ENCODE measurements around the gene RTKN. TPM values are rescaled to one million over a fixed set of nuclear protein-coding genes. Genes with fewer than 3 reads are reported as not detected.

The RTKN gene
- total RNA-seq, 5 donors from 2014 or later (not counting 1 experiment from before 2014, with no cell fraction given), result 0.93 to 1.7 (median 0.96) TPM; not detected in 1

DNA sequence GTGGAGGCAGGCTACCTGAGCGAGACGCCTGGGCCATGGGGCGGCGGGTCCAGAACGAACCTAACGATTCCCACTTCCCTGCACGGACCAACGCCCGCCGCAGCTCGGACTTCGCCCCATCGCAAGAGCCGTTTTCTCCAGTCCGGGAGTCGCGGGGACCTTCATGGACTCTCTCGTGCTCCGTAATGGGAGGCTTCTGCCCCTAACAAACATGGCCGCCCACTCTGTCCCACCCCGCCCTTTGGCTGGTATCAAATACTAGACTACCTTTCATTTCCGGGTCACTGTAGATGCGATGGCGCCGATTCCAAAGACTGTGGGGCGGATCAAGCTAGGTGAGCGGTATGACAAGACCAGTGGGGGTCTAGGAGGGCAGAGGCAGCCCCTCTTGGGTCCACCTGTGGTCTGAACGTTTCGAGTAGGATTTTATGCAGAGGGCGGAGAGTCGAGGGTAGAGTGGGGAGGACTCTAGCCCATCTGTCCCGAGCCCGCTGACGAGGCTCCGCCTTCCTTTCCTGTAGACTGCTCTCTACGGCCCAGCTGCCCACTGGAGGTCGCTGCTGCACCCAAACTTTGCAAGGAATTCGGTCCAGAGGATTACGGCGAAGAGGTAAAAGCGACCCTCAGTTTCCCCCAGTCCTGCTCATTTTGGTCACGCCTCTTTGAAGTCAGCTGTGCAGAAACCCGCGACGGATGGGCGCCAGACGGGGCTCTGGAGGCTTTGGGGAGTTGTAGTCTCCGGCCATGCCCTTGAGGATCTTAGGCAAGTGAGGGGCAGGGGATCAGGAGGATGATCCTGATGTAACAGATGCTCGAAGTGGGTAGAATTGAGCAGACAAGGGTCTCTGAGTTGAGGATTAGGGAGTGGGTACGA lies 41.3 kb upstream of the RTKN start, which contains the start of the genes CCDC142 and TTC31:
Gene CCDC142, minus strand, starts transcription at position 198 of the 874 bp plus-strand sequence. Its CDS starts 161 bp downstream, at position 37.
Gene TTC31, plus strand, starts transcription at position 281 of the 874 bp plus-strand sequence. Its CDS starts 15 bp downstream, at position 296.
- H3K27me3 ChIP-seq (replicated peaks in 1 of 2; ENCODE audit: control insufficient read depth in 2 of 2, extremely low read depth in 1 of 2, insufficient read depth in 2 of 2, low read length in 1 of 2), result no peaks in the 10 kb centered on the region
- H3K4me3 ChIP-seq (ENCODE audit: control insufficient read depth in 1 of 2, extremely low read depth in 1 of 2, low read length in 1 of 2), result peak within 1 kb of the TSS; percentile 95 to 98
- Mint-ChIP-seq H3K4me1 (peaks cover 25 to 44% (median 34%) of the 10 kb centered on the region in 3 donors), H3K4me3 (peak within 1 kb of the TSS; percentile 91 to 100 (median 99)), H3K9me3 (no peaks in the 10 kb centered on the region), H3K36me3 (peaks cover 27% of the 10 kb centered on the region), H3K27me3 (no peaks in the 10 kb centered on the region), H3K27ac (peak within 1 kb of the TSS; percentile 99 to 100)
- H3K27ac ChIP-seq (ENCODE audit: low read length), result peak within 1 kb of the TSS; percentile 67
- WGBS (ENCODE audit: insufficient coverage), result under 1% methylated on average over 45 of the region's 50 CpGs
- ATAC-seq (replicated peaks in 1 of 4) (peak; percentile 90 to 94 (median 91)), DNase-seq (peak; percentile 87 to 95 (median 93))
- peaks cover 0 to 31% of the 10 kb centered on the region in 2 donors for H3K36me3 ChIP-seq (ENCODE audit: control insufficient read depth in 2 of 2, extremely low read depth in 1 of 2, insufficient read depth in 1 of 2, low read length in 1 of 2)
- H3K4me1 ChIP-seq (ENCODE audit: control insufficient read depth in 1 of 2, extremely low read depth in 1 of 2, insufficient read depth in 2 of 2, low read length in 2 of 2), result peaks cover 13 to 30% of the 10 kb centered on the region in 2 experiments
- ChIA-PET CTCF (interaction anchor here (0.6 to 3.3 kb wide), 15 partner anchors 10 to 287 kb away, joined by 3 to 35 read pairs (median 5); partner anchors contain the start of genes DQX1 (in 1 of the 2), INO80B (in 1 of the 2), MRPL53 (in 1 of the 2) and WBP1 (in 1 of the 2)), POLR2A (interaction anchor here (0.6 to 1.4 kb wide), 6 partner anchors 9 to 47 kb away, joined by 3 to 6 read pairs (median 4); partner anchors contain the start of genes AUP1 (in 1 of the 2), HTRA2 (in 1 of the 2), MRPL53 (in 1 of the 2) and WBP1 (in 1 of the 2))
- no peaks in the 10 kb centered on the region for H3K9me3 ChIP-seq

DNA sequence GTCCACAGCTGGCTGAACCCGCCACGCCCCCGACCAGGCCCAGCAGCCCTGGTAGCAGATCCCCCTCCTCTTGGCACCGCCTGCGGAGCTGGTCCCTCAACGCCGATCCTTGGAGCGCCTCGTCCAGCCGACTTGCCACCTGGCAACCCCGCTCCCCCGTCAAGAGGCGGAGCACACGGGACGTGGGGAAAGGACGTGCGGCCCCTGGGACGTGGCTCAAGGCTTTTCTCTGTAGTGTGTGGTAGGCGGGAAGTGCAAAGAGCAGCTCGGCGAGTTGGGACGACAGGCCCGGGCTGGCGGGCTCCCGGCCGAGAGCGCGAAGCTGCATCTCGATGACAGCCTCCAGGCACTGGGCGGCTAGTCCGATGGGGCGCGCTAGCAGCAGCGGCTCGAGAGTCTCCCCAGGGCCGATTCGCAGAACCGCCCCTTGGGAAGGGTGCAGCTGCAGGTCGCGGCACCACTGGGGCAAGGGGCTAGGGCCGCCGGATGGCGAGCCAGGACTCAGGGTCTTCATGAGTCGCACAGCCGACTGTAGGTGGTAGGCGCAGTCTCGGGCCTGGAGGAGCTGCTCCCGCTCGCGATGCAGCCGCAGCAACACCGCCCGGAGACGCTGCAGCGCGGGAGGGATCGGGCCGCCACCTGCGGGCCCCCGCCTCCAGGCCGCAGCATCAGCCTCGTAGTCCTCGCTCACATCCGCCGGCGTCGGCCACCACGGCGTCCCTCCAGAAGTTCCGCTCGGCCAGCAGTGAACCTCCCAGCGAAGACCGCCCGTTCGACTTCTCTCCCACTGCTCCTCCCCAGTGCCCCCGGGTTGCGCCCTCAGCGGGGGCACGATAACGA lies 40.4 kb upstream of the RTKN start:
- Mint-ChIP-seq H3K27me3 (no peaks in the 10 kb centered on the region), H3K27ac (peak overlapping the region; percentile 99 to 100), H3K4me3 (peak overlapping the region; percentile 91 to 100 (median 99)), H3K9me3 (no peaks in the 10 kb centered on the region), H3K36me3 (peaks cover 32% of the 10 kb centered on the region), H3K4me1 (peaks cover 25 to 44% (median 35%) of the 10 kb centered on the region in 3 donors)
- Histone ChIP-seq H3K36me3 (ENCODE audit: control insufficient read depth in 2 of 2, extremely low read depth in 1 of 2, insufficient read depth in 1 of 2, low read length in 1 of 2) (peaks cover 0 to 32% of the 10 kb centered on the region in 2 donors), H3K4me3 (ENCODE audit: control insufficient read depth in 1 of 2, extremely low read depth in 1 of 2, low read length in 1 of 2) (peak overlapping the region; percentile 95 to 98), H3K27ac (ENCODE audit: low read length) (peak overlapping the region; percentile 67), H3K27me3 (replicated peaks in 1 of 2; ENCODE audit: control insufficient read depth in 2 of 2, extremely low read depth in 1 of 2, insufficient read depth in 2 of 2, low read length in 1 of 2) (no peaks in the 10 kb centered on the region), H3K9me3 (no peaks in the 10 kb centered on the region), H3K4me1 (ENCODE audit: control insufficient read depth in 1 of 2, extremely low read depth in 1 of 2, insufficient read depth in 2 of 2, low read length in 2 of 2) (peaks cover 13 to 30% of the 10 kb centered on the region in 2 experiments)
- ATAC-seq (replicated peaks in 1 of 4), result peak; percentile 45 to 54 (median 52)
- CTCF ChIA-PET, result interaction anchor here (0.8 to 3.3 kb wide), 10 partner anchors 9 to 106 kb away, joined by 4 to 35 read pairs (median 12); partner anchors contain the start of genes INO80B (in 1 of the 2), MRPL53 (in 1 of the 2) and WBP1 (in 1 of the 2)
- DNase-seq, result peak in 20 of 35 experiments; percentile 5 to 66 (median 34)
- POLR2A ChIA-PET, result interaction anchor here (0.8 to 1.4 kb wide), 4 partner anchors 8 to 15 kb away, joined by 3 to 6 read pairs (median 5); partner anchors contain the start of gene MRPL53 (in 1 of the 2)
- 3% methylated on average over 80 of the region's 80 CpGs for WGBS (ENCODE audit: insufficient coverage)

DNA sequence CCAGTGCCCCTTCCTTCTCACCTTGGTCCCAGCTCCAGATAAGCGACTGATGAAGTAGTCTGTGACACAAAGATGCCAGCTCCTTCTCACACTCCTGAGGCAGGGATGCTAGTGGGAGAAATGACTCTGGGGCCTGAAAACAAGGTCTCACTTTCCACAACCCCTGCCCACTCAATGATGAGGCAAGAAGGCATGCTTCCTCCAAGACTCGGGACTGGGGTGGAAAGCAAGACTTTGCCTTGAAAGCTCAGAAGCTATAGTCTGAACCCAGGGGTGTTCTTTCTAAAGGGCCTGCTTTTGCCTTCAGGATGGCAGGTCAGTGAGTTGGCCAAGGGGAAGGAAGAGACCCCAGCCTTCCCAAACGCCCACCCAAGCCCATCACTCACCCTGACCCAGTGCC lies 39.7 kb upstream of the RTKN start:
- H3K36me3 ChIP-seq (ENCODE audit: control insufficient read depth in 2 of 2, extremely low read depth in 1 of 2, insufficient read depth in 1 of 2, low read length in 1 of 2), result peaks cover 0 to 31% of the 10 kb centered on the region in 2 donors
- ATAC-seq (replicated peaks in 1 of 4), result no peak
- POLR2A ChIA-PET, result interaction anchor here in 1 of 2 donors (1.1 to 1.4 kb wide), 2 partner anchors 8 to 14 kb away, joined by 3 to 6 read pairs; no protein-coding TSS in a partner anchor

DNA sequence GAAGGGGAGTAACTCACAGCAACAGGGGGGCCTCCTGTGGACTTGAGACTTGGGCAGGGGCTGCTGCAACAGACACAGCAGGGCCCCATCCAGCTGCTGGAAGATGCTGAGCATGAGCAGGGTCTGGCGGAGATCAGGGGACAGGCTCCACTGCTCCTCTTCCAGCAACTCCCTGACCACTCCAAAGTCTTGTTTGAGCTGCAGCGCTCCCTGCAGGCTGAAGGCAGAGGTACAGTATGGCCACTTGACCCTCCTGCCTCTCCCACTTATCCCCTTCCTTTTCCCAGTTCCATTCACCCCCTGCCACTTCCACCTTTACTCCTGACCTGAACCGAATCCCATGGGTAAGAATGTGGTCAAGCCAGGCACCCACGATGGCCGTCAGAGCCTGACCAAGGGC lies 33.2 kb upstream of the RTKN start:
- peaks cover 28% of the 10 kb centered on the region for H3K36me3 Mint-ChIP-seq
- H3K9me3 Mint-ChIP-seq, result no peaks in the 10 kb centered on the region
- ChIA-PET CTCF (no interaction called here), POLR2A (interaction anchor here in 1 of 2 donors (1.0 to 1.1 kb wide), 2 partner anchors 8 to 18 kb away, joined by 3 to 4 read pairs; partner anchors contain the start of gene TTC31)
- no peak for DNase-seq
- Histone ChIP-seq H3K27ac (ENCODE audit: low read length) (no peak overlapping the region), H3K27me3 (replicated peaks in 1 of 2; ENCODE audit: control insufficient read depth in 2 of 2, extremely low read depth in 1 of 2, insufficient read depth in 2 of 2, low read length in 1 of 2) (no peaks in the 10 kb centered on the region), H3K4me3 (ENCODE audit: control insufficient read depth in 1 of 2, extremely low read depth in 1 of 2, low read length in 1 of 2) (no peak overlapping the region), H3K4me1 (ENCODE audit: control insufficient read depth in 1 of 2, extremely low read depth in 1 of 2, insufficient read depth in 2 of 2, low read length in 2 of 2) (peaks cover 13 to 27% of the 10 kb centered on the region in 2 experiments), H3K36me3 (ENCODE audit: control insufficient read depth in 2 of 2, extremely low read depth in 1 of 2, insufficient read depth in 1 of 2, low read length in 1 of 2) (peaks cover 9 to 33% of the 10 kb centered on the region in 2 donors), H3K9me3 (no peaks in the 10 kb centered on the region)
- WGBS (ENCODE audit: insufficient coverage), result 95% methylated on average over 2 of the region's 5 CpGs
- H3K27ac Mint-ChIP-seq, result no peak overlapping the region
- no peak for ATAC-seq (replicated peaks in 1 of 4)
- peaks cover 23 to 34% (median 25%) of the 10 kb centered on the region in 3 donors for H3K4me1 Mint-ChIP-seq
- H3K27me3 Mint-ChIP-seq, result no peaks in the 10 kb centered on the region
- no peak overlapping the region for H3K4me3 Mint-ChIP-seq

More for the DNA sequence above, 39.7 kb upstream of the RTKN start:
- CTCF ChIA-PET, result interaction anchor here (0.9 to 3.3 kb wide), 5 partner anchors 8 to 107 kb away, joined by 4 to 35 read pairs (median 17); partner anchors contain the start of genes INO80B (in 1 of the 2), MRPL53 (in 1 of the 2) and WBP1 (in 1 of the 2)
- H3K27ac Mint-ChIP-seq, result no peak overlapping the region
- Histone ChIP-seq H3K4me1 (ENCODE audit: control insufficient read depth in 1 of 2, extremely low read depth in 1 of 2, insufficient read depth in 2 of 2, low read length in 2 of 2) (peaks cover 13 to 30% of the 10 kb centered on the region in 2 experiments), H3K27ac (ENCODE audit: low read length) (no peak overlapping the region), H3K9me3 (no peaks in the 10 kb centered on the region), H3K27me3 (replicated peaks in 1 of 2; ENCODE audit: control insufficient read depth in 2 of 2, extremely low read depth in 1 of 2, insufficient read depth in 2 of 2, low read length in 1 of 2) (no peaks in the 10 kb centered on the region), H3K4me3 (ENCODE audit: control insufficient read depth in 1 of 2, extremely low read depth in 1 of 2, low read length in 1 of 2) (peak overlapping the region; percentile 95 to 98)
- no peak for DNase-seq
- no CpG with 5 or more reads among the region's 3 CpGs for WGBS (ENCODE audit: insufficient coverage)
- H3K9me3 Mint-ChIP-seq, result no peaks in the 10 kb centered on the region
- H3K36me3 Mint-ChIP-seq, result peaks cover 28% of the 10 kb centered on the region
- no peaks in the 10 kb centered on the region for H3K27me3 Mint-ChIP-seq
- peak overlapping the region; percentile 91 to 100 (median 99) for H3K4me3 Mint-ChIP-seq
- H3K4me1 Mint-ChIP-seq, result peaks cover 25 to 42% (median 35%) of the 10 kb centered on the region in 3 donors

DNA sequence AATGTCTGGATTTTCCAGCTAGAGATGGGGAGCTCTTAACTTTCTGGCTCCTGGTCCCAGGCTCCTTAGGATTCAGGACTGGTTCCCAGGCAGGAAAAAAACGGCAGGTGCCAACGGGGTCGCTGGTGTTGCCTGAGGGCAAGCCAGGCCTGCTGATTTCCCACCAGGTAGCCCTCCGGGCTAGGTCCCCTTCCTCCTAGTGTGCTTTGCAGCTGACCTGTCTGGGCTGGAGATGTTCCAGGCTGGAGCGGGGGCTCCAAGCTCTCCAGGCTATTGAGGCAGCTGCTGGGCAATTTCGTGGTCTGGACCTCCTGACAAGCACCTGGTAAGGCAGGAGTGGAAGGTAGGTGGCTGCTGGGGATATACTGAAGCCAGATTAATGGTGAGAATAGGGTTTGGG lies 32.7 kb upstream of the RTKN start:
- peak overlapping the region in 1 of 3 donors; percentile 96 for H3K4me3 Mint-ChIP-seq
- CTCF ChIA-PET, result interaction anchor here (0.6 to 2.6 kb wide), 6 partner anchors 8 to 112 kb away, joined by 3 to 17 read pairs (median 4); partner anchors contain the start of genes CCDC142 (in 1 of the 2) and TTC31 (in 1 of the 2)
- Histone ChIP-seq H3K4me3 (ENCODE audit: control insufficient read depth in 1 of 2, extremely low read depth in 1 of 2, low read length in 1 of 2) (no peak overlapping the region), H3K27me3 (replicated peaks in 1 of 2; ENCODE audit: control insufficient read depth in 2 of 2, extremely low read depth in 1 of 2, insufficient read depth in 2 of 2, low read length in 1 of 2) (no peaks in the 10 kb centered on the region), H3K9me3 (no peaks in the 10 kb centered on the region), H3K27ac (ENCODE audit: low read length) (no peak overlapping the region), H3K36me3 (ENCODE audit: control insufficient read depth in 2 of 2, extremely low read depth in 1 of 2, insufficient read depth in 1 of 2, low read length in 1 of 2) (peaks cover 9 to 33% of the 10 kb centered on the region in 2 donors), H3K4me1 (ENCODE audit: control insufficient read depth in 1 of 2, extremely low read depth in 1 of 2, insufficient read depth in 2 of 2, low read length in 2 of 2) (peaks cover 13 to 27% of the 10 kb centered on the region in 2 experiments)
- no peak overlapping the region for H3K27ac Mint-ChIP-seq
- WGBS (ENCODE audit: insufficient coverage), result 98% methylated on average over 6 of the region's 6 CpGs
- H3K4me1 Mint-ChIP-seq, result peaks cover 22 to 34% (median 24%) of the 10 kb centered on the region in 3 donors
- no peaks in the 10 kb centered on the region for H3K9me3 Mint-ChIP-seq
- ATAC-seq (replicated peaks in 1 of 4) (no peak), DNase-seq (no peak)
- POLR2A ChIA-PET, result interaction anchor here (0.6 to 1.0 kb wide), 6 partner anchors 8 to 293 kb away, joined by 3 to 8 read pairs (median 5); partner anchors contain the start of genes TTC31 (in 2 of the 2), CCDC142 (in 1 of the 2) and LBX2 (in 1 of the 2)
- no peaks in the 10 kb centered on the region for H3K27me3 Mint-ChIP-seq
- peaks cover 26% of the 10 kb centered on the region for H3K36me3 Mint-ChIP-seq
